ENCODE measurements around the gene PGLYRP2. TPM values are rescaled to one million over a fixed set of nuclear protein-coding genes. Genes with fewer than 3 reads are reported as not detected.

Gene PGLYRP2
- total RNA-seq, 1 experiment from 2014 or later = not detected

GRCh38 chr19:15441317-15441716, 38.0 kb downstream of the PGLYRP2 start:
- no peak overlapping the region for H3K4me3 ChIP-seq (ENCODE audit: low read length)
- no peaks in the 10 kb centered on the region for H3K27me3 ChIP-seq (ENCODE audit: low read length)
- H3K79me2 ChIP-seq (ENCODE audit: low read length) = no peaks in the 10 kb centered on the region
- no peaks in the 10 kb centered on the region for H3F3A ChIP-seq (ENCODE audit: low read length, unreplicated experiment)
- ChIA-PET CTCF (interaction anchor here (0.6 kb wide), 1 partner anchor 113 kb away, joined by 5 read pairs; no protein-coding TSS in a partner anchor), POLR2A (ENCODE audit: unreplicated experiment) (no interaction called here)
- TF ChIP-seq EZH2phosphoT487 (IDR thresholded peaks at IDR 0.05; ENCODE audit: borderline replicate concordance, low read length) (no peak), EZH2 (IDR thresholded peaks at IDR 0.05; ENCODE audit: low read length, unreplicated experiment) (no peak)
- TF ChIP-seq, protein P1, sequence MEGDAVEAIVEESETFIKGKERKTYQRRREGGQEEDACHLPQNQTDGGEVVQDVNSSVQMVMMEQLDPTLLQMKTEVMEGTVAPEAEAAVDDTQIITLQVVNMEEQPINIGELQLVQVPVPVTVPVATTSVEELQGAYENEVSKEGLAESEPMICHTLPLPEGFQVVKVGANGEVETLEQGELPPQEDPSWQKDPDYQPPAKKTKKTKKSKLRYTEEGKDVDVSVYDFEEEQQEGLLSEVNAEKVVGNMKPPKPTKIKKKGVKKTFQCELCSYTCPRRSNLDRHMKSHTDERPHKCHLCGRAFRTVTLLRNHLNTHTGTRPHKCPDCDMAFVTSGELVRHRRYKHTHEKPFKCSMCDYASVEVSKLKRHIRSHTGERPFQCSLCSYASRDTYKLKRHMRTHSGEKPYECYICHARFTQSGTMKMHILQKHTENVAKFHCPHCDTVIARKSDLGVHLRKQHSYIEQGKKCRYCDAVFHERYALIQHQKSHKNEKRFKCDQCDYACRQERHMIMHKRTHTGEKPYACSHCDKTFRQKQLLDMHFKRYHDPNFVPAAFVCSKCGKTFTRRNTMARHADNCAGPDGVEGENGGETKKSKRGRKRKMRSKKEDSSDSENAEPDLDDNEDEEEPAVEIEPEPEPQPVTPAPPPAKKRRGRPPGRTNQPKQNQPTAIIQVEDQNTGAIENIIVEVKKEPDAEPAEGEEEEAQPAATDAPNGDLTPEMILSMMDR (conservative IDR thresholded peaks at IDR 0.05; ENCODE audit: low read depth, low read length) = no peak
- no peaks in the 10 kb centered on the region for H4K20me1 ChIP-seq (ENCODE audit: low read length)
- intact Hi-C loops (cut with micrococcal nuclease) = no loop called here
- H3K4me1 ChIP-seq (ENCODE audit: insufficient read depth, low read length) = no peaks in the 10 kb centered on the region
- no peaks in the 10 kb centered on the region for H3K9me2 ChIP-seq (replicated peaks; ENCODE audit: low read length)
- no peak overlapping the region for H3K4me2 ChIP-seq (ENCODE audit: low read length)
- BruUV-seq (replicated peaks) = no TSS peak
- no peaks in the 10 kb centered on the region for H3K36me3 ChIP-seq (ENCODE audit: low read depth, low read length)
- no peak overlapping the region for H3K9ac ChIP-seq (ENCODE audit: low read length)
- DNase-seq = no peak
- H2AFZ ChIP-seq (ENCODE audit: low read length) = no peak overlapping the region
- H3K27ac ChIP-seq (ENCODE audit: low read length) = no peak overlapping the region
- ATAC-seq = no peak
- no peaks in the 10 kb centered on the region for H3K9me3 ChIP-seq (ENCODE audit: low read length)

DNA sequence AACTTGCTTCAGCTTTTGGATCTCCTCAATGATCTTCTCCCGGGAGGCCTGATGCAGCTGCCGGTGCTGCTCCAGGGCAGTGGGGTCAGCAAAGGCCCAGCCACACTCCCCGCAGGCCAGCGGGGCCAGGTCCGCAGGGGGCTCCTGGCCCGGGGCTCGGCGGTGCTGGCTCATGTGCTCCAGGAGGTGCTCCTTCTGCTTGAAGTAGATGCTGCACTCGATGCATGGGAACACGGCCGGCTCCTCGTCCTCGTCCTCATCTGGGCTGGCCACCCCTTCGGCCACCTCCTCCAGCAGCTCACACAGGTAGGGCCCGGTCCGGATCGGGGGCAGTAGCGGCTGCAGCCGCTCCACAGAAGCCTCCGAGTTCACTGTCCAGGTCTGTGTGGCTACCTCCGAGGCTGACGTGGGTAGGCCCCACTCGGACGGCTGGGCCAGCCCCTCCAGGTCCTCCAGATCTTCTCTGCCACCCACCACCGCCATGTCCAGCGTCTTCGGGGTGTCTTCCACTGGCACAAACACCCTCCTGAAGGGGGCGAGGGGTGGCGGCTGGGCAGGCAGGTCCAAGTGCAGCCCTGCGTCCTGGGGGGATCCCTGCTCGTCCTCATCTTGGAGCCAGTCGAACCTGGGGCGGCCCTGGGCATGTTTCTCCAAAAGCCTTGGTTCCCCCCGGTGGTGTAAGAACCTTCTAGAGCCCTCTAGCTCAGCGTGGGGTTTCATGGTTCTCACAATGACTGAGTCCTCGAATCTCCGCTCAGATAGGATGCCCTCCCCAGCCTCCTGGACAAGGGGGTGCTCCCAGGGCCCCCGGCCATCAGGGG, 39.3 kb downstream of the PGLYRP2 start:
- no TSS peak for BruUV-seq (replicated peaks)
- ATAC-seq = no peak
- H3K79me2 ChIP-seq (ENCODE audit: low read length) = no peaks in the 10 kb centered on the region

More for the DNA sequence above, 39.3 kb downstream of the PGLYRP2 start:
- no peaks in the 10 kb centered on the region for H3K9me2 ChIP-seq (replicated peaks; ENCODE audit: low read length)
- ChIA-PET CTCF (no interaction called here), POLR2A (ENCODE audit: unreplicated experiment) (no interaction called here)
- no peaks in the 10 kb centered on the region for H3K9me3 ChIP-seq (ENCODE audit: low read length)
- H3K9ac ChIP-seq (ENCODE audit: low read length) = no peak overlapping the region
- TF ChIP-seq EZH2 (IDR thresholded peaks at IDR 0.05; ENCODE audit: low read length, unreplicated experiment) (no peak), EZH2phosphoT487 (IDR thresholded peaks at IDR 0.05; ENCODE audit: borderline replicate concordance, low read length) (no peak)
- TF ChIP-seq, protein P1 (conservative IDR thresholded peaks at IDR 0.05; ENCODE audit: low read depth, low read length) = no peak
- H3K36me3 ChIP-seq (ENCODE audit: low read depth, low read length) = no peaks in the 10 kb centered on the region
- H3K4me2 ChIP-seq (ENCODE audit: low read length) = no peak overlapping the region
- H3K4me3 ChIP-seq (ENCODE audit: low read length) = no peak overlapping the region
- H3K4me1 ChIP-seq (ENCODE audit: insufficient read depth, low read length) = no peaks in the 10 kb centered on the region
- H3F3A ChIP-seq (ENCODE audit: low read length, unreplicated experiment) = no peaks in the 10 kb centered on the region
- intact Hi-C loops (cut with micrococcal nuclease) = no loop called here
- no peaks in the 10 kb centered on the region for H3K27me3 ChIP-seq (ENCODE audit: low read length)
- H4K20me1 ChIP-seq (ENCODE audit: low read length) = no peaks in the 10 kb centered on the region
- DNase-seq = no peak
- no peak overlapping the region for H2AFZ ChIP-seq (ENCODE audit: low read length)
- no peak overlapping the region for H3K27ac ChIP-seq (ENCODE audit: low read length)

Measured in PC-3 (cell line).